Activated T-cell treated with anti-CD3 and anti-CD28 coated beads for 1 hour (primary cell): ENCODE results near the gene ZNF30.
"Not testable (repeated sequence)": the region's sequence is repeated elsewhere in the genome, so short reads cannot be mapped to it uniquely, and the experiment has no call there.

ENCODE experiments used
- DNase-seq: peaks from one replicate; pipeline ENCODE4 v3.0.0-alpha.2; 2020; ENCODE audit warnings: low read depth

ZNF30 gene

GRCh38 chr19:34985249-34986022 is 58.7 kb downstream of the ZNF30 start:
- no peak for DNase-seq

GRCh38 chr19:34988119-34988518 is 61.4 kb downstream of the ZNF30 start:
- no peak for DNase-seq

GRCh38 chr19:34989298-34989697 is 62.6 kb downstream of the ZNF30 start:
- DNase-seq, result no peak

- no peak for DNase-seq
Observed at GRCh38 chr19:34990578-34991192, 64.0 kb downstream of the ZNF30 start.

GRCh38 chr19:34991542-34992333 is 65.0 kb downstream of the ZNF30 start:
- DNase-seq, result no peak

- not testable (repeated sequence) for DNase-seq
Observed at GRCh38 chr19:34992582-34992981, 65.9 kb downstream of the ZNF30 start.

- no peak for DNase-seq
Observed at GRCh38 chr19:34994286-34994642, 67.6 kb downstream of the ZNF30 start.
